ENCODE results near the gene DPH7.

DNA sequence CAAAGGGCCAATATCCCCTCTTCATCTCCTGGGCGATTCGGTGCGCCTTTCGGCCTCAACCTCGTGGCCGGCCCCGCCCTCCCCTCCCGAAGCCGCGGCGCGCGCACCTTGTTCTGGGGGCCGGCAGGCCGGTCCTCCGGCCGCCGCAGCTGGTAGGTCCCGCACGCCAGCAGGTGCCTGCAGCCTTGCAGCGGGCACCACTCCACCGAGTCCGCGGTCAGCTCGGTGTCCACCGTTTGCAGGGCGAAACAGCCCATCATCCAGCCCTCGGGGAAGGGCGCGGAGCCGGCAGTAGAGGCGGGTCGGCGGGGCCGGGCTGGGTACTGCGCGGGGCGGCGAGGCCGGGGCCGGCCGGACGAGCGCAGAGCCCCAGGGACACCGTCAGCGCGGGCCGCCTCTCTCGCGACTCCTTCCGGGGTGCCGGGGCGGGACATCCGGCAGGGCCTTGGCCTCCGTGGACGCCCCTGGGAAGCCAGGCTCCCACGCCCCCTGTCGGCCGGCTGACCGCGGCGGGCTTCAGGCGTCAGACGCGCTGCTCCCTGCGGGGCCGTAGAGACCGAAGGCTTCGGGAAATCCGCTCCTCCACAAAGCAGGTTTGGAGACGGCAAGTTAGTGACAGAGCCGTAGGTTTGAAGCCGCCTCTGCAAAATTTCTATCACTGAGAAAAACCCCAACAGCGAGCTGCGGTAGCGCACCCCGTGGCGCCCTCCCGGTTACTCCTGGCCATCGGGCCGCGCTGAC lies at the start of gene DPH7:
- TF ChIP-seq, protein P1, sequence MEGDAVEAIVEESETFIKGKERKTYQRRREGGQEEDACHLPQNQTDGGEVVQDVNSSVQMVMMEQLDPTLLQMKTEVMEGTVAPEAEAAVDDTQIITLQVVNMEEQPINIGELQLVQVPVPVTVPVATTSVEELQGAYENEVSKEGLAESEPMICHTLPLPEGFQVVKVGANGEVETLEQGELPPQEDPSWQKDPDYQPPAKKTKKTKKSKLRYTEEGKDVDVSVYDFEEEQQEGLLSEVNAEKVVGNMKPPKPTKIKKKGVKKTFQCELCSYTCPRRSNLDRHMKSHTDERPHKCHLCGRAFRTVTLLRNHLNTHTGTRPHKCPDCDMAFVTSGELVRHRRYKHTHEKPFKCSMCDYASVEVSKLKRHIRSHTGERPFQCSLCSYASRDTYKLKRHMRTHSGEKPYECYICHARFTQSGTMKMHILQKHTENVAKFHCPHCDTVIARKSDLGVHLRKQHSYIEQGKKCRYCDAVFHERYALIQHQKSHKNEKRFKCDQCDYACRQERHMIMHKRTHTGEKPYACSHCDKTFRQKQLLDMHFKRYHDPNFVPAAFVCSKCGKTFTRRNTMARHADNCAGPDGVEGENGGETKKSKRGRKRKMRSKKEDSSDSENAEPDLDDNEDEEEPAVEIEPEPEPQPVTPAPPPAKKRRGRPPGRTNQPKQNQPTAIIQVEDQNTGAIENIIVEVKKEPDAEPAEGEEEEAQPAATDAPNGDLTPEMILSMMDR (IDR thresholded peaks at IDR 0.05), result peak; percentile 94
- TF ChIP-seq, protein P2, sequence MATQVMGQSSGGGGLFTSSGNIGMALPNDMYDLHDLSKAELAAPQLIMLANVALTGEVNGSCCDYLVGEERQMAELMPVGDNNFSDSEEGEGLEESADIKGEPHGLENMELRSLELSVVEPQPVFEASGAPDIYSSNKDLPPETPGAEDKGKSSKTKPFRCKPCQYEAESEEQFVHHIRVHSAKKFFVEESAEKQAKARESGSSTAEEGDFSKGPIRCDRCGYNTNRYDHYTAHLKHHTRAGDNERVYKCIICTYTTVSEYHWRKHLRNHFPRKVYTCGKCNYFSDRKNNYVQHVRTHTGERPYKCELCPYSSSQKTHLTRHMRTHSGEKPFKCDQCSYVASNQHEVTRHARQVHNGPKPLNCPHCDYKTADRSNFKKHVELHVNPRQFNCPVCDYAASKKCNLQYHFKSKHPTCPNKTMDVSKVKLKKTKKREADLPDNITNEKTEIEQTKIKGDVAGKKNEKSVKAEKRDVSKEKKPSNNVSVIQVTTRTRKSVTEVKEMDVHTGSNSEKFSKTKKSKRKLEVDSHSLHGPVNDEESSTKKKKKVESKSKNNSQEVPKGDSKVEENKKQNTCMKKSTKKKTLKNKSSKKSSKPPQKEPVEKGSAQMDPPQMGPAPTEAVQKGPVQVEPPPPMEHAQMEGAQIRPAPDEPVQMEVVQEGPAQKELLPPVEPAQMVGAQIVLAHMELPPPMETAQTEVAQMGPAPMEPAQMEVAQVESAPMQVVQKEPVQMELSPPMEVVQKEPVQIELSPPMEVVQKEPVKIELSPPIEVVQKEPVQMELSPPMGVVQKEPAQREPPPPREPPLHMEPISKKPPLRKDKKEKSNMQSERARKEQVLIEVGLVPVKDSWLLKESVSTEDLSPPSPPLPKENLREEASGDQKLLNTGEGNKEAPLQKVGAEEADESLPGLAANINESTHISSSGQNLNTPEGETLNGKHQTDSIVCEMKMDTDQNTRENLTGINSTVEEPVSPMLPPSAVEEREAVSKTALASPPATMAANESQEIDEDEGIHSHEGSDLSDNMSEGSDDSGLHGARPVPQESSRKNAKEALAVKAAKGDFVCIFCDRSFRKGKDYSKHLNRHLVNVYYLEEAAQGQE (IDR thresholded peaks at IDR 0.05; ENCODE audit: insufficient read depth in 1 of 2, low read depth in 2 of 2, low read length in 1 of 2), result no peak
